ENCODE data around the gene SHOX.

The SHOX gene

DNA sequence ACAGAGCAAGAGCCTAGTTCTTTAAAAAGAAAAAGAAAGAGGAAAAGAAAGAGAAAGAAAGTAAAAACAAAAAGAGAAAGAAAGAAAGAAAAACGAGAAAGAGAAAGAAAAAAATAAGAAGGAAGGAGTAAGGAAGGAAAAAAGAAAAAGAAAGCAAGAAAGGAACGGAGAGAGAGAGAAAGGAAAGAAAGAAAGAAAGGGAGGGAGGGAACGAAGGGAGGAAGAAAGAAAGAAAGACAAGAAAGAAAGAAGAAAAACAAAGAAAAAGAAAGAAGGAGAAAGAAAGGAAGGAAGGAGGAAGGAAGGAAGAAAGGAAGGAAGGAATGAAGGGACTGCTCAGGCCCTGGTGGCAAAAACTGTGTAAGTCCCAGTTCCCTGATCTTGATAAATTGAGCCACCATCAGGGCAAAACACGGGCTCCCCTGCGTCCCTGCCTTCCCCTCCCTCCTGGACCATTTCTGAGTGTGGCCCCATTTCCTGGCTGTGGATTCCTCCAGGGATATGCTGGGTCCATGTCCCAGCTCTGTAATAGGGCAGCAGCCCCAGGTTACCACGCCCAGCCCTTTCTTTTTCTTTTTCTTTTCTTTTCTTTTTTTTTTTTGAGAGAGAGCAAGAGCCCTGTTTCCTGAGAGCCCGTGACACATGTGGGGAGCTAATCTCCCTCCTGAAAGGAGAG lies 44.8 kb downstream of the SHOX start:
- no peak for DNase-seq

DNA sequence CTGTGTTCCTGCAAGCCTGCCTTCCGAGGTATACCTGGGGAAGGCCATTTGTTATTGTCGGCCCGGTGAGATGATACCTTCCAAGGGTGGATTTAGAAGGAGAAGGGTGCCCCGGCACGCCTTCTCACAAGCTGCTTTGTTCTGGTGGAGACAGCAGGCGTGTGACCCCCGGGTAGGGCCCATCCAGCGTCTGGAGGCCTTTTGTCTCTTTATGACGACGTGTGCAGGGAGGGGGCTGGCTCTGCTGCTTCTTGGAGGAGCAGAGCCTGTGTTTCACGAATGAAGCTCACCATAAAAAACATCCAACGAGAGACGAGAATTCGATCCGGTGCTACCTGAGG lies 45.3 kb downstream of the SHOX start:
- no peak for DNase-seq

DNA sequence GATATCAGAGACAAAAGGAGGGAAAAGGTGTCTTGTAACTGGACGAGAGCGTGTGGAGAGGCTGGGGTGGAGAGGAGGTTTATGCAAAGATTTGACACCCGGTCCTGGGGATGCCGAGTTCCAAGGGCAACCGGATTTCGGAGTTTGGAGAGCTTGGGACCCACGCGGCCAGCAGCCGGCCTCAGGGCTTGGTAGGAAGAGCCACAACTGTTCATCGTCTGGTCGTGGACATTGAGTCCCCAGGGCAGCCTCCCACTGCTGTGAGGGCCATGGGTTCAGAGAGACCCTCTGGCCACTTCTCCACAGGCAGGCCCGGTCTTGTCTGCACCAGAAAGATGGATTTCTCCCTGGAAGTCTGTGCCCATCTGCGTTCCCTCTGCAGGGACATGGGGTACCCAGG lies 46.8 kb downstream of the SHOX start:
- DNase-seq = no peak

DNA sequence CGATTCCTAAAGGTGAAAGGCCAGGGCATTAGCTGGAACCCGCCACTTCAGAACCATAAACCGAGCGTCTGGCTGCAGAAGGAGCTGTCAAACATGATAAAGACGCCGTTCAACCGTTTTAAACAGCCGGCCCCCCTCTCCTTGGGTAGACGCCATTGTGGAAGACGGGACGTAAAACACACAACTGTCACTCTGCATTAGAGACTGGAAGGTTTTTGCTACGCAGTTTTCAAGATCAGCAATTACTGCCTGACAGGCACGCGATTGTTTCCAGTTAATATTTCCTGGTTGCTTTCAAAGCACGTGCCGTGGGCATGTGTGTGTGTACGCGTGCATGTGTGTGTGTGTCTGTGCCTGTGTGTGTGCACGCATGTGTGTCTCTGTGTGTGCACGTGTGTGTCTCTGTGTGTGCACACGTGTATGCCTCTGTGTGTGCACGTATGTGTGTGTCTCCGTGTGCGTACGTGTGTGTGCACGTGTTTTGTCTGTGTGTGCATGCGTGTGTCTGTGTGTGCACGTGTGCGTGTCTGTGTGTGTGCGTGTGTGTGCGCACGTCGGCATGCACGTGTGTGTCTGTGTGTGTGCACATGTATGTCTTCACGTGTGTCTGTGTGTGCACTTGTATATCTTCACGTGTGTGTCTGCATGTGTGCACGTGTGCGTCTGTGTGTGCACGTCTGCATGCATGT lies 48.8 kb downstream of the SHOX start:
- no peak for DNase-seq

DNA sequence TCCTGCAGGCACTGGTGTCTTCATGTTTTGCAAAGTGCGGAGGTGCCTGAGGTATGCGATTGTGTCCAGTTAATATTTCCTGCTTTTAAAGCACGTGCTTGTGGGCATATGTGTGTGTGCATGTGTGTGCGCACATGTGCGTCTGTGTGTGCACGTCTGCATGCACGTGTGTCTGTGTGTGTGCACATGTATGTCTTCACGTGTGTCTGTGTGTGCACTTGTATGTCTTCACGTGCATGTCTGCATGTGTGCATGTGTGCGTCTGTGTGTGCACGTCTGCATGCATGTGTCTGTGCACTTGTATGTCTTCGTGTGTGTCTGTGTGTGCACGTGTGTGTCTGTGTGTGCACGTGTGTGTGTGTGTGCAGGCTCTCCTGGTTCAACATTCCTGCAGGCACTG lies 49.5 kb downstream of the SHOX start:
- no peak for DNase-seq

DNA sequence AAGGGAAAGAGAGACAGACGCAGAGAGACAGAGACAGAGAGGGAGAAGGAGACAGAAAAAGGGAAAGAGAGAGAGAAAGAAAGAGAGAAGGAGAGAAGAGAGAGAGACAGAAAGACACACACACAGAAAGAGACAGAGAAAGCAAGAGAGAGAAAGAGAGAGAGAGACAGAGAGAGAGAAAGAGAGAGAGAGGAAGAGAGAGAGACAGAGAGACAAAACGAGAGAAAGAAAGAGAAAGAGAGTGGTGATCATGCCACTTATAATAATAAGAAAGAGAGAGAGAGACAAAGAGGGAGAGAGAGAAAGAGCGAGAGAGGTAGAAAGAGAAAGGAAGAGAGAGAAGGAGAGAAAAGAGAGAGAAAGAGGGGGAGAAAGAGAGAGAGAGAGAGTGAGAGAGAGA lies 51.4 kb downstream of the SHOX start:
- no peak for DNase-seq

DNA sequence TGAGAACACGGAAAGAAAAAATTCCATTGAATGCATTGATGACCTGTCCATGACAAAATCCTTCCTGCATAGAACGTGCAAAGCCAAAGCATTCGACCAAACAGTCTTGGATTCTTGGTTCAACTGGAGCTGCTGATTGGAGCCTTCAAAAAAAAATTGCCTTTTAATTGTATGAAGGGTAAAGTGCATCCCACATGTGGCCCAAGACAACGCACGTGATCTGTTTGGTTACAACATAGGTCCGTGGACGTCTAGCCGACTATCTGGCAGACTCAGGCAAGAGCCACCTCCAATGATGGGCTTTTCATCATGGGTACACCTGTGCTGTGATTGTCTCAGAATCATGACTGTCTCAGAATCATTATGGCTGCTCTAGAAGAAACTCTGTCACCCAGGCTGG lies 52.3 kb downstream of the SHOX start:
- no peak for DNase-seq

DNA sequence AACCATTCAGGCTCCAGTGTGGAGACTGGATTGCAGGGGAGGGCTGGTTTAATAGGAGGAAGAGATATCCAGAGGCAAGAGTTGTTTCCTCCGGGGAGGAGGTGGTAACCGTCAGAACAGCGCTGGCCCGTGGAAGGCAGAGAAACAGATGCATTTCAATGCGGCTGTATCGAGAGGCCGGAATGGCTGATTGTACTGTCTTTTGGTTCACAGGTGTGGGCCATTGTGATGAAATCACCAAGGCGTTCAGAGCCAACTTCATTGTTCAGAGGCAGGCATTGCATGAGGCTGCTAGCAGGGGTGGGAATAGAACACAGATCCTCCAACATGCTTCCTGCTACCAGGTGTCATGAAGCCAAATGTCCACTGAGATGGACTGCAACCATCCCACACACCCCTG lies 53.0 kb downstream of the SHOX start:
- no peak for DNase-seq

DNA sequence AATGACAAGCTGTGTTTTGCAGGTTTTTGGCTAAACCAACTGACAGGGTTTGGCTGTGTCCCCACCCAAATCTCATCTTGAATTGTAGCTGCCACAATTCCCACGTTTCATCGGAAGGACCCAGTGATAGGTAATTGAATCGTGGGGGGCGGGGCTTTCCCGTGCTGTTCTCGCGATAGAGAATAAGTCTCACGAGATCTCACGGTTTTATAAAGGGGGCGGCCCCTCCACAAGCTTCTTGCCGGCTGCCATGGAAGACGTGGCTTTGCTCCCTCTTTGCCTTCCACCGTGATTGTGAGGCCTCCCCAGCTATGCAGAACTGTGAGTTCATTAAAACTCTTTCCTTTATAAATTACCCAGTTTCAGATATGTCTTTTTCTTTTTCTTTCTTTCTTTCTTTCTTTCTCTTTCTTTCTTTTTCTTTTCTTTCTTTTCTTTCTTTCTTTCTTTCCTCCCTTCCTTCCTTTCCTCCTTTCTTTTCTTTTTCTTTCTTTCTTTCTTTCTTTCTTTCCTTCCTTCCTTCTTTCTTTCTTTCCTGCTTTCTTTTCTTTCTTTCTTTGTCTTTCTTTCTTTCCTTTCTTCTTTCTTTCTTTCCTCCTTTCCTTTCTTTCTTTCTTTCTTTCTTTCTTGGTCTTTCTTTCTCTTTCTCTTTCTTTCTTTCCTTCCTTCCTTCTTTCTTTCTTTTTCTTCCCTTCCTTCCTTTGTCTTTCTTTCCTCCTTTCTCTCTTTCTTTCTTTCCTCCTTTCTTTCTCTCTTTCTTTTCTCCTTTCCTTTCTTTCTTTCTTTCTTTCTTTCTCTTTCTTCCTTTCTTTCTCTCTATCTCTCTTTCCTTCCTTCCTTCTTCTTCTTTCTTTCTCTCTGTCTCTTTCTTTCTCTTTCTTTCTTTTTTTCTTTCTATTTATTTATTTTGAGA lies 54.8 kb downstream of the SHOX start:
- DNase-seq = no peak

DNA sequence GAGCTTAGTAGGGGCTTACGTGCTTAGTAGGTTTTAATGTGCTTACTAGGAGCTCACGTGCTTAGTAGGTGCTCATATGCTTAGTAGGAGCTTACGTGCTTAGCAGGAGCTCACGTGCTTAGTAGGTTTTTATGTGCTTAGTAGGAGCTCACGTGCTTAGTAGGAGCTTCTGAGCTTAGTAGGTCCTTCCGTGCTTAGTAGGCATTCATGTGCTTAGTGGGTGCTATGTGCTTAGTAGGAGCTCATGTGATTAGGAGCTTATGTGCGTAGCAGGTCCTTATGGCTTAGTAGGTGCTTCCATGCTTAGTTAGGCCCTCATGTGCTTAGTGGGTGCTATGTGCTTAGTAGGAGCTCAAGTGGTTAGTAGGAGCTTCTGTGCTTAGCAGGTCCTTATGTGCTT lies 59.4 kb downstream of the SHOX start:
- no peak for DNase-seq

DNA sequence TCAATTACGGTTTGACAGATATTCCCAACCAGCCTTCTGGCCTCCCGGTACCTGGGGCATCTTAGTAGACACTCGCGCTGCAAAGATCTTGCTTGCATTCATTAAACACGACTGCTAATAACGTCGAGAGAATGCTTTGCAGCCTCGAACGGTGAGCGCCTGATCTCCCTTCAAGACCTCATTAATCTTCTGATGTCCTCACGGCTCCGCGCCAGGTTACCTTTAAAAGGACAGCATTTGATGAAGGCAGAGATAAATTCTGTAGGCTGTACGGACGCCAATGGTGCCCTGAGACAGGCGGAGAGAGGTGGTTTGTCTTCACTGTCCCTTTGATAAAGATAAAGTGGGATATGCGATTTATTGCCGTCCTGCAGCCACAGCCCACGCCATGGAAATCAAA lies 64.2 kb downstream of the SHOX start:
- DNase-seq = no peak

DNA sequence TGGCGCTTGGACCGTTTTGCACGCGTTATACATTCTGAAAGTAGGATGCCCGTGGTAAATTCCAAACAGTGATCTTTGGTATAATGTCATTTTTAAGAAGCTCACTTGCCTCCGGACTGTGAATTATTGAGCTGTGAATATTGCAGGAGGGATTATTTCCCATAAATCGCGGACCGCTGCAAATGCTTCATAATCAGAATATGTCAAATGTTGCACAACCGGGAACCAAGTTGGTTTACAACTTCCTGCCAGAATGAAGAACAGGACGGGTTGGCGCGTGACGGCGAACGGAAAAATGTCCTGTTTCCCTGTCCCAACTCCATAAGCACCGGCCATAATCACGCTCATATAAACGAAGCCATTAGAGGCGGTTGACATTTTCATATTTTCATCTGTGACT lies 67.6 kb downstream of the SHOX start:
- no peak for DNase-seq

DNA sequence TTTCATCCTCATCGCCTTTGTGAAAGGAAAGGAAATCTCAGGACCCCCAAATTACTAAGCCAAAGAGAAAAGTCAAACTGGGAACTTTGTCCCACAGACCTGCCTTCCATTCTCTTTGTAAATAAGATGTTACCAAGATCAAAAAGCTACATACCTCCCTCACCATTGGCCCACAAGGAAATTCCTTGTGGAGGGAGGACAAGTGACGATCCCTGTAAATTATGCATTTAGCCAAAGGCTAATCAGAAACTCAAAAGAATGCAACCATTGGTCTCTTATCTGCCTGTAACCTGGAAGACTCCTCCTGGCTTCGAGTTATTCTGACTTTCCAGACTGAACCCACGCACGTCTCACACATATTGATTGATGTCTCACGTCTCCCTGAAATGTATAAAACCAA lies 70.3 kb downstream of the SHOX start:
- DNase-seq = no peak

DNA sequence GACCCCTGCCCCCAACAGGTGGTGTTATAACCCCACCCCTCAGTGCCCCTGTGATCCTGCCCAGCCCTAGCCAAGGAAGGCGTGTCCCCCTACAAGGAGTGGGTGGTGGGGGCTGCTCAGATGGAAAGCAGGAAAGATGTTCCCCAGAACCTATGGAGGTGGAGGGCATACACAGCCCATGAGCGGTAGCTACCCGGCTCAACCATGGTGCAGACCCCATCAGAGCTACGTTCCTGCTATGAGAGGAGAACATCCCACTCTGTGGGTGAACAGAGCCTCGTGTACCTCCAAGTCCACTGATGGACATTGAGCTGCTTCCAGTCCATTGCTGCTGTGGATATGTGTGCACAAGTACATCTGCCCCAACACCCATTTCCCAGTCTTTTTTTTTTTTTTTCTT lies 71.1 kb downstream of the SHOX start:
- DNase-seq = no peak

DNA sequence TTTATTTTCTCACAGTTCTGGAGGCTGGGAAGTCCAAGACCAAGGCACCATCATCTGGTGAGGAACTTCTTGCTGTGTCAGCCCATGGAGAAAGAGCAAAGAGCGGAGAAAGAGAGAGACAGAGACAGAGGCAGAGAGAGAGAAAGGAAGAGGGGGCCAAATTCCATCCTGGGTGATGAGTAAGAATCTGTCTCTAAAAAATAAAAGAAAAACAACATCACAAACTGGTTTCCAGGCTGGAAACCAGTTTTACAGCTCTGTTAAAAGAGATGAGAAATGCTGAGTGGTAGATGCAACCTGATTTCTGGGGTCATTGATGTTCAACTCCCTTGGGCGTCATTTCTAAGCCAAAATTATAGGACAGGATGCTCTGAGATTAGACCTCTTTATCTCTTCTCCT lies 72.9 kb downstream of the SHOX start:
- DNase-seq = no peak

DNA sequence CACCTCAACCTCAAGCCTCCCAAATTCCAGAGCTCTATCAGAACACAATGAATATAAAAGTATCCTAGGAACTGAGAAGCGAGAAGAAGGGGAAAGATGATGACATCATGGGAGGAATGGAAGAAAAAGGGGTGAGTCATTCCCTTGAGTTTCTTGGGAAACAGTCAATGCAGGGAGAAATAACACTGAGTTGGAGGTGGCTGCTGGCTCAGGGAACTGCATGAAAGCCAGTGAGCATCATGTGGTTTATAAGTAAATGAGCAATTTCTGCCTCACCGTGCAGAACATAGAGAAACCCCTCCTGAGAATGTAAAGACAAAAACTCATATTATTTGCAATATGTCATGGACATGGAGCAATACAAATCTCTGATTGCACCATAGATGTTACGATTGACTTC lies 73.3 kb downstream of the SHOX start:
- no peak for DNase-seq
